Hepatocyte (in vitro differentiated cells): Measurements from ENCODE around the gene CNIH2.

ENCODE experiments used
- CTCF ChIP-seq: fragments of 200-600 bp; sonication (generic); IDR thresholded peaks from 2 replicates; pipeline ENCODE4 v1.5.1; 2016; ENCODE audit warnings: antibody characterized with exemption, mild to moderate bottlenecking; ENCODE audit not compliant: poor library complexity
- EZH2 ChIP-seq: fragments of 200-600 bp; sonication (generic); IDR thresholded peaks from 2 replicates; pipeline ENCODE4 v1.6.1; 2016; ENCODE audit warnings: antibody characterized with exemption, mild to moderate bottlenecking, borderline replicate concordance
- EZH2phosphoT487 ChIP-seq: fragments of 200-600 bp; sonication (generic); IDR thresholded peaks from one replicate; pipeline ENCODE4 v1.6.1; 2018; ENCODE audit warnings: antibody characterized with exemption, mild to moderate bottlenecking, low read depth, moderate library complexity; ENCODE audit not compliant: unreplicated experiment, severe bottlenecking

- TF ChIP-seq CTCF (peak; percentile 21), EZH2 (no peak), EZH2phosphoT487 (no peak)
These were observed 13.1 kb upstream of the CNIH2 start for GRCh38 chr11:66264914-66265313.
